Spinal cord (tissue), 10 donors: Measurements from ENCODE around the gene PSKH1. TPM values are rescaled to one million over a fixed set of nuclear protein-coding genes. Genes with fewer than 3 reads are reported as not detected.

Experiments
- DNase-seq, 6 donors: peaks; one replicate each; pipeline versions ENCODE4 v3.0.0 to v3.0.0-alpha.2; 2013 to 2015; ENCODE audit warnings: low spot score in 6 of 6, low read depth in 4 of 6
- H3K27ac ChIP-seq: one replicate; pipeline ENCODE4 v1.5.1; 2013; ENCODE audit warnings: low read depth, low read length, control low read depth
- H3K27me3 ChIP-seq: one replicate; pipeline ENCODE4 v1.6.1; 2013; ENCODE audit warnings: low read length; ENCODE audit not compliant: control insufficient read depth, insufficient read depth
- H3K36me3 ChIP-seq: one replicate; pipeline ENCODE4 v1.6.1; 2013; ENCODE audit warnings: low read length; ENCODE audit not compliant: control insufficient read depth, insufficient read depth
- H3K4me1 ChIP-seq: one replicate; pipeline ENCODE4 v1.6.1; 2013; ENCODE audit warnings: low read length; ENCODE audit not compliant: control insufficient read depth, insufficient read depth
- H3K4me3 ChIP-seq: one replicate; pipeline ENCODE4 v1.5.1; 2013; ENCODE audit warnings: low read depth, low read length, control low read depth
- H3K9me3 ChIP-seq: one replicate; pipeline ENCODE4 v1.6.1; 2013; ENCODE audit warnings: low read length; ENCODE audit not compliant: control insufficient read depth, insufficient read depth
- whole genome bisulfite sequencing: methylation state at CpG from one replicate; pipeline ENCODE4 v1.1.5; 2013; ENCODE audit warnings: missing lambda C conversion rate; ENCODE audit not compliant: insufficient coverage; 5-methylcytosine and 5-hydroxymethylcytosine counted together
- long read RNA-seq, 4 donors: transcript quantifications; one replicate each; lab custom pipeline, GENCODE V29; 2026
- polyA plus RNA-seq, 2 donors: library from polyadenylated mRNA; unstranded; fragments of 120-200 nt; gene quantifications; one replicate each; pipeline ENCODE4 v1.2.1, GENCODE V29; 2013; ENCODE audit not compliant: insufficient read length in 2 of 2
- total RNA-seq, 2 donors: library from RNA; depleted of rRNA in 1 of 2; stranded (reverse); fragments of 120-200 nt in 1 of 2; fragments of >200 nt in 1 of 2; gene quantifications; one replicate each; pipeline versions ENCODE4 v1.2.3 to v1.2.4, GENCODE V29; 2013 to 2014
- donor health status: healthy.

PSKH1 gene
- total RNA-seq, result 10 to 100 TPM in 1 of 2 donors, 1 to 10 TPM in 1; 8.7 to 18.3 TPM
- 10 to 100 TPM; 31.7 TPM for polyA plus RNA-seq
- long read RNA-seq, donor 1, partial matches to known transcripts, result 0 of 8 reads
- long read RNA-seq, donor 1, other reads (novel, unspliced or antisense), result 0 of 8 reads
- long read RNA-seq, donor 2, partial matches to known transcripts, result 0 of 6 reads
- long read RNA-seq, donor 2, other reads (novel, unspliced or antisense), result 0 of 6 reads
- long read RNA-seq, donor 3, transcript PSKH1-202 (2 exons, 1,509 nt), result major isoform, 5 of 9 reads
- long read RNA-seq, donor 3, partial matches to known transcripts, result 0 of 9 reads
- long read RNA-seq, donor 3, other reads (novel, unspliced or antisense), result 0 of 9 reads
- long read RNA-seq, donor 4, transcript PSKH1-201 (3 exons, 3,481 nt), result major isoform, 5 of 13 reads
- long read RNA-seq, donor 4, partial matches to known transcripts, result 5 of 13 reads
- long read RNA-seq, donor 4, other reads (novel, unspliced or antisense), result 0 of 13 reads

GRCh38 chr16:67892899-67893742 lies at the start of gene PSKH1:
TSS of gene PSKH1 (plus strand) at chr16:67893254. CDS start at chr16:67908750, 15,496 bp downstream.
- Histone ChIP-seq H3K4me3 (peak within 1 kb of the TSS; percentile 82), H3K27ac (peak within 1 kb of the TSS; percentile 86), H3K27me3 (no peaks in the 10 kb centered on the region), H3K4me1 (peaks cover 39% of the 10 kb centered on the region), H3K36me3 (no peaks in the 10 kb centered on the region), H3K9me3 (no peaks in the 10 kb centered on the region)
- DNase-seq, result peak; percentile 74 to 99 (median 94)
- WGBS, result under 1% methylated on average over 90 of the region's 90 CpGs

GRCh38 chr16:67843343-67843765 lies 49.7 kb upstream of the PSKH1 start:
- H3K27me3 ChIP-seq, result no peaks in the 10 kb centered on the region
- peak overlapping the region; percentile 72 for H3K4me3 ChIP-seq
- WGBS, result 1% methylated on average over 11 of the region's 11 CpGs
- H3K9me3 ChIP-seq, result no peaks in the 10 kb centered on the region
- peak overlapping the region; percentile 85 for H3K27ac ChIP-seq
- DNase-seq, result peak in 1 of 6 donors; percentile 66
- peaks cover 2% of the 10 kb centered on the region for H3K36me3 ChIP-seq
- H3K4me1 ChIP-seq, result peaks cover 52% of the 10 kb centered on the region

GRCh38 chr16:67844497-67844896 lies 48.6 kb upstream of the PSKH1 start:
- no peak for DNase-seq
- Histone ChIP-seq H3K27me3 (no peaks in the 10 kb centered on the region), H3K36me3 (peaks cover 5% of the 10 kb centered on the region), H3K9me3 (no peaks in the 10 kb centered on the region), H3K4me3 (no peak overlapping the region), H3K27ac (no peak overlapping the region), H3K4me1 (peaks cover 54% of the 10 kb centered on the region)
- 68% methylated on average over 3 of the region's 4 CpGs for WGBS

GRCh38 chr16:67845291-67846062 lies 47.6 kb upstream of the PSKH1 start:
- H3K36me3 ChIP-seq, result peaks cover 13% of the 10 kb centered on the region
- H3K27me3 ChIP-seq, result no peaks in the 10 kb centered on the region
- H3K9me3 ChIP-seq, result no peaks in the 10 kb centered on the region
- 67% methylated on average over 5 of the region's 5 CpGs for WGBS
- no peak for DNase-seq
- H3K27ac ChIP-seq, result peak overlapping the region; percentile 95
- peak overlapping the region; percentile 74 for H3K4me3 ChIP-seq
- peaks cover 54% of the 10 kb centered on the region for H3K4me1 ChIP-seq

GRCh38 chr16:67846063-67846319 lies 47.1 kb upstream of the PSKH1 start:
- DNase-seq, result no peak
- Histone ChIP-seq H3K9me3 (no peaks in the 10 kb centered on the region), H3K36me3 (peaks cover 13% of the 10 kb centered on the region), H3K27me3 (no peaks in the 10 kb centered on the region), H3K4me3 (peak overlapping the region; percentile 74), H3K4me1 (peaks cover 54% of the 10 kb centered on the region), H3K27ac (peak overlapping the region; percentile 95)
- WGBS, result no CpG with 5 or more reads among the region's 2 CpGs

- Histone ChIP-seq H3K4me1 (peaks cover 50% of the 10 kb centered on the region), H3K27me3 (no peaks in the 10 kb centered on the region), H3K36me3 (peaks cover 13% of the 10 kb centered on the region), H3K27ac (peak within 1 kb of the TSS; percentile 95), H3K9me3 (no peaks in the 10 kb centered on the region), H3K4me3 (peak within 1 kb of the TSS; percentile 74)
- WGBS, result under 1% methylated on average over 57 of the region's 57 CpGs
- DNase-seq, result peak; percentile 90 to 99 (median 94)
These were observed 46.6 kb upstream of the PSKH1 start, which contains the start of gene NUTF2 for GRCh38 chr16:67846320-67847063. TSS of gene NUTF2 (plus strand) at chr16:67846933. CDS start at chr16:67865131, 18,198 bp downstream.

- Histone ChIP-seq H3K27me3 (no peaks in the 10 kb centered on the region), H3K4me1 (peaks cover 47% of the 10 kb centered on the region), H3K4me3 (peak within 1 kb of the TSS; percentile 74), H3K9me3 (no peaks in the 10 kb centered on the region), H3K36me3 (peaks cover 13% of the 10 kb centered on the region), H3K27ac (peak within 1 kb of the TSS; percentile 95)
- WGBS, result under 1% methylated on average over 47 of the region's 62 CpGs
- peak in 2 of 6 donors; percentile 3 to 31 for DNase-seq
These were observed 45.8 kb upstream of the PSKH1 start, which contains the start of gene CENPT for GRCh38 chr16:67847064-67847861. TSS of gene CENPT (minus strand) at chr16:67847693. CDS start at chr16:67833859, 13,834 bp downstream.

GRCh38 chr16:67848118-67848517 lies 44.9 kb upstream of the PSKH1 start:
- H3K27me3 ChIP-seq, result no peaks in the 10 kb centered on the region
- no peaks in the 10 kb centered on the region for H3K9me3 ChIP-seq
- H3K4me3 ChIP-seq, result peak overlapping the region; percentile 74
- no peak overlapping the region for H3K27ac ChIP-seq
- H3K4me1 ChIP-seq, result peaks cover 42% of the 10 kb centered on the region
- DNase-seq, result no peak
- WGBS, result 95% methylated on average over 5 of the region's 11 CpGs
- peaks cover 13% of the 10 kb centered on the region for H3K36me3 ChIP-seq
